Left forelimb (tissue), 1 donor: ENCODE results near the gene NOL6.

Source experiments
- DNase-seq: peaks from one replicate; pipeline ENCODE4 v3.0.0-alpha.2; 2018; ENCODE audit warnings: low spot score

NOL6 gene

DNA sequence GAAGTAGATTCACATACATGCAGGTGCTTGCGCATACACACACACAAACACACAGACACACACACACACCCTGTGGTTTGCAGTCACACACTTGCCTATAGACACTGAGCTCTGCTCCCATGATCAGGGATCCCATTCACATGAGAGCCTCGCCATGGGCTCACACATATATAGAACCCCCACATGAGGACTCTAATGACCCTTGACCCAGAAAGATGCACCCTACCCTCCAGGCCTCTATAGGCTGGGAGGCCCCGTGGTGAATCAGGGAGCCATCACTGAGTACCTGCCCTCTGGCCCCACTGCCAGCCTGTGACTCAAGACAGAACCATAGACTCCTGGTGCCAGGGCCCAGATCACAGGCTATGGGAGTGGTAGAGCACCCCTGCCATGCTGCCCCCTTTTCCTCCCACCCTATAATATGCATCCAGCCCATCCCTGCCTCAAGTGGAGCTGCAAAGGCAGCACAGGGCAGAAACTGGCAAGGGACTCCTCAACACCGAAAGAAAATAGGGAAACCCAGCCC lies 23.0 kb downstream of the NOL6 start:
- DNase-seq, result no peak

DNA sequence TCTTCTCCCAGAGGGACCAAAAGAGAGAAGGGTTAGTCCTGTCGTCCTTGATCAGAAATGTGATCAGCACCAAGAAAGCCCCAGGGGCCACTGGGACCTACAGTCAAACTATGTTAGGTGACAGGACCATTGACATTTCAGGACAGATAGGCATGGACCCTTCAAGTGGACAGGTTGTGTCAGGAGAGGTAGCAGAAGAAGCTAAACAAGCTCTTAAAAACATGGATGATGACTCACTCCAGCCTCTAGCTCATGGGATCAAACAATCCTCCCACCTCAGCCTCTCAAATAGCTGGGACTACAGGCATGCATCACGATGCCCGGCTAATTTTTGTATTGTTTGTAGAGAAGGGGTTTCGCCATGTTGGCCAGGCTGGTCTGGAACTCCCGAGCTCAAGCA lies 24.0 kb downstream of the NOL6 start:
- DNase-seq, result no peak

DNA sequence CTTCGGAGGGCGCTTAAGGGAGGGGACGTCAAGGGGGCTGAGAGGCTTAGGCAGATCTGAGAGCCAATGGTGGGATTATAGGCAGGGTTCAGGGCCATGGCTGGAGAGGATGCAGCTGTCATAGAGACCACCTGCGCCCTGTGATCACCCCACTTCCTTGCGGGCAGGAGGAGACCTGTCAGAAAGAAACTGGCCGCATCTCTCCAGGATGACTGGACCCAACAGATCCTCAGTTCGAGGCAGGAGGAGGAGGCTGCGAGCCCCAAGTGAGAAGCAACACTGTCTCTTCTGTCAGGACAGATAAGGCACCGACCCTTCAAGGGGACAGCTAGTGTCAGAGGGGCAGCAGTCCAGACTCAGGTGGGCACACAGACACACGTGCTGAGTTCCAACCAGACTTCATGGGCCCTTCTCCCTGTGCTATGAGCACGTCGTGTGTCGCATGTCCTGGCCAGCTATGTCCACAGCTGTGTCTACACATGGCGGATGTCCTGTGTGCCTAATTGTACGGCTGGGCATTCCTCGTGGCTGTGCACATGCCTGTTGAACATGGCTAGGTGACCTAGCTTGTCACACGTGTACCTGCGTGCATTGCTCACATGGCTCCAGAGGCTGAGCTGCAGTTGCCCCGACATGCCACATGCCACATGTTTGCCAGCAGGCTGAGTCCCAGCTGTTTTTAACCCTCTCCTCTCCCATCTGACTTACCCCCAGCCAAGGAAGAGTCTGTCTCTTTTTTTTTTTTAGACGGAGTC lies 25.7 kb downstream of the NOL6 start:
- no peak for DNase-seq

DNA sequence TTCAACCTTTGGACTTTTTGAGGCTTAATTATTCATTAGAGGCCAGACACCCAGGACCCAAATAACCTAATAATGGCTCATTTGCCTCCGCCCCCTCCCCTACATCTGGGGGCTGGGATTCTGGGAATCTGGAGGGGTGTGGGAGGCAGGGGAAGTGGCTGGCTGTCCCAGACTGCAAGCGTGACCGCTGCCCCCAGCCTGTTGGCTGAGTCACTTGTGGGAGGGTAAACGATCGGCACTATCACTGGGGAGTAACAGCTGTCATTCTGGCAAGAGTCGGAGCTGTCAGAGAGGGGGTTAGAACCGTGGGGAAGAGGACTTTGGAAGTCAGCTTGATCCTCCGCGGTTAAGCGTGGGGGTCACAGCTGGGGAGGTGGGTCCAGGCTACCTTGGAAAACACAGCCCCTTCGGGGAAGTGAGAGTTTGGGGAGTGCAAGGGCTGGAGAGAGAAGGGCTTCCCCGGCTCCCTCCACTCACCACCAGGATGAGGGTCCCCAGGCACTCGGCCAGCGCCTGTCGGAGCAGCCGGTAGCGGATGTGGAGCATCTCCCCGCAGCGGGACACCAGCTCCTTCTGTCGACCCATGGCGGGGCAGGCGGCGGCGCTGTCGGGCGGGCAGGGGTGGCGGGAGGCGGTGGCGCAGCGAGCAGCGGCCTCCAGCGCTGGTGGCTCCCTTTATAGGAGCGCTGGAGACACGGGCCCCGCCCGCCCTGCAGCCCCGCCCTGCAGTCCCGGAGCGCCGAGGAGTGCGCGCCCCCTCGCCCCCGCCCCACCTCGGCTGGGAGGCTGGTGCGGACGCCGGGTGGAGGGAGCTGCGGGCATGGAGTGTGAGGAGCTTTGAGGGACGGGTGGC lies 26.6 kb downstream of the NOL6 start, which contains the start of gene AQP3:
Gene AQP3 (minus strand): TSS at position 648 of the 853 bp plus-strand sequence. CDS start 63 bp downstream, at position 585.
- peak; percentile 80 for DNase-seq

DNA sequence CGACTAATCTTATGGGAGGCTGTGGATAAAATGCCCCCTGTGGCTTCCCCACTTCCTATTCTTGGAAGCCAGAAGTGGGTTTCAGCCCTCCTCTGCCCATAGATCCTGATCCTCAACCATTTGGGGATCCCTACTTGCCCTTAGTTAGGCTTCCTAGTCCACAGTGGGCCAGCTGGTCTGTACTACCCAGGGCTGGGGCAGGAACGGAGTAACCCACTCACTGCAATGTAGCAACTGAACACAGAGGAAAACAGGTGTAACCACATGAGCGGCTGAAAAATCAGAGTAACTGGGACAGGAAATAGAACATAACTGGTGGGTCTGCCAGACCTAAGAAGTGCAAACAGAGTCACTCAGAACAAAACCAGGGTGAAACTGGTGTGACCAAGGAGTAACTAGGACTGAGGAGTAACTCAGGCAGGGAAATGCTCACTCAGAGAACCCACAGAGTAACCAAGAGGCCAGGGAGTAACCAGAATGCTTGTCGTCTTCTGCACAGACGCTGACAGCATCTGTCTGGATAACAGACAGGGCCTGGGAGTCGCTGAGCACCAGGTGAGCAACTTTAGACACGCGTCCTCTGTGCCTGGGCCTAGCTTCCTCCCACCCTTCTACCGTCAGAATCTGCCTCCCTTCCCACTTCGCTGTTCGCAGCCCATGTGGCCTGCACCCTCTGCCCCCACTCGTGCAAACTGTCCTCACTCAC lies 27.3 kb downstream of the NOL6 start:
- no peak for DNase-seq

DNA sequence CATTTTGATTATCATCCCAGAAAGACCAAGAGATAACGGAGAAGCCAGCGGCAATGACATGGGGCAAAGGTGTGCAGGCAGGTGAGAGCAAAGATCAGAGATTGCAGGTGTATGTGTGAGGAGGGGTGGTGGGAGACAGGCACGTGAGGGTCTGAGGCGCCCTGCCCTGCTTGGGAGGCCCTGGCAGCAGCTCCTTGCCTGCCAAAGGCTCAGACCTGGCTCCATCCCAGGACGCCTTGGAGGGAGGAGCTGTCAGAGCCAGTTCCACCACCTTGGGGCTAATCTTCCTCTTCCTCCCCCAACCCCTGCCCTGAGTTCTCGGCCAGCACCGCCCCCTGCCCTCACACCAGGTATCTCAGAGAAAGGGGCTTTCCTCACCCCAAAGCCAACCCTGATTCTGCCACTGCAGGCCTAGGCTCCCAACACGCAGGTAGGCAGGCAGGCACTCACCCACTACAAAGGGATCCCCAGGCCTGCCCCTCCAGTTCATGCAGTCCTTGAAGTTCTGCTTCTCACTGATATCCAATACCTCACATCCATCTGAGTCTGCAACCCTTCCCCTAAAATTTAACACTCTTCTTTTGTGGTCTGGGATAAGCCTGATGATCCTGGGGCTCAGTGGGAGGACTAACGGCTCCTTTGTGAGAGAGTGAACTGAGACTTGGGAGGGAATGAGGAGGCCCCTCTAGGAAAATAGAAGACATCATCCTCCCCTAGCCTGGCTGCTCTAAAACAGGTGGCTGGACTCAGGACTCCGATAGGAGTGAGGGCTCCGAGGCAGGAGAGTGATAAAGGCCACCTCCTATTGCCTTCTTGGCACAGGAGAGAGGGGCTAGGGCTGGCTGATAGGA lies 28.1 kb downstream of the NOL6 start:
- no peak for DNase-seq

DNA sequence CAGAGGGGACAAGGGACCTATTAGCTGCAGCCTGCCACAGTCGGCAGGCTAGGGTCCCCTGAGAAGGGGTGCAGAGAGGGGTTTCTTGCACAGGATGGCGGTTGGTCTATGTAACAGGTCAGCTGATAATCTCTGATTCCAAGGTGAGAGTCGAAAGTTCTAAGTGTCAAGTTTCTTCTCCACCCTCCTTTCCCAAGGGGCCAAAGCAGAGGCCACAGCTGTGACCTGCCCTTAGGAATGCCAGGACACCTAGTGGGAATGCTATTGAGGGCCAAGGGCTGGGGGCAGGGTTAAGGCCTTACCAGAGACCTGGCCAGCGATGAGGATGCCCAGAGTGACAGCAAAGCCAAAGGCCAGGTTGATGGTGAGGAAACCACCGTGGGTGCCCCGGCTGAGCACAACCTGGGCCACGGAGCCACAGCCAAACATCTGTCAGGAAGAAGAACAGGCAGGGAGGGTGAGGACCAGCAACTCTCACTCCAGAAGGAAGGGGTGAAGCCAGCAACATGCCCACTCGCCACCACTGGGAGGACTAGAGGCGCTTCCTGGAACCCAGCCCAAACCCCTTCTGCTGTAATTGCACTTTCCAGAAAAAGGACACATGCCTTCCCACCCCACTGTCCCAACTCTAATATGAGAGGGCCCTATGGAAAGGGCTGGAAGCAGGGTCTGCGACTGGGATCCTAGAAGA lies 30.1 kb downstream of the NOL6 start:
- no peak for DNase-seq

DNA sequence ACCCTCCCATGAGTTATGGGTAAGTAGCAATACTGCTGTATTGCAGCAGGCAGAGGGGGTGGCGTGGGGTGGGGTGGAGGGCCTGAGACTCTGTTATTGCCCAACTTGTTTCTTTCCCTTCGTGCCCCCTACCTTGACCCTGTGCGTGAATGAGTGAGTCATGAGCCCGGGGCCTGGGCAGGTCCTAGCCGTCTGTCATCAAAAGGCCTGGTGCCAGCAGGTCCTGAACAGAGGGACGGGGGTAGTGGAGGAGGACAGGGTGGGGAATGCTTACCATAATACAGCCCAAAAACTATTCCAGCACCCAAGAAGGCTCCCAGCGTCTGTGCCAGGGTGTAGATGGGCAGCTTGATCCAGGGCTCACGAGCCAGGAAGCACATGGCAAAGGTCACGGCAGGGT lies 30.7 kb downstream of the NOL6 start:
- DNase-seq, result no peak

DNA sequence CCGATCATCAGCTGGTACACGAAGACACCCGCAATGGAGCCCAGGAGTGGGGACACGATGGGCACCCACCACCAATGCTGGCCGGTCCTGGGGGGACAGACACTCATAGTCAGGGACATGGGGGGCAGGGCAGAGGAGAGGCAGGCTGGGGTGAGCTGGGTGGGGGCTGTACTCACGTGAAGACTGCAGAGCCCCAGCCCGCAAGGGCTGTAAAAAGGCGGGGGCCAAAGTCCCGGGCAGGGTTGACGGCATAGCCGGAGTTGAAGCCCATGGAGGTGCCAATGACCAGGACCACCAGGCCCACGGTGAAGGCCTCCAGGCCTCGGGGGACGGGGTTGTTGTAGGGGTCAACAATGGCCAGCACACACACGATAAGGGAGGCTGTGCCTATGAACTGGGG lies 31.6 kb downstream of the NOL6 start:
- DNase-seq, result no peak

DNA sequence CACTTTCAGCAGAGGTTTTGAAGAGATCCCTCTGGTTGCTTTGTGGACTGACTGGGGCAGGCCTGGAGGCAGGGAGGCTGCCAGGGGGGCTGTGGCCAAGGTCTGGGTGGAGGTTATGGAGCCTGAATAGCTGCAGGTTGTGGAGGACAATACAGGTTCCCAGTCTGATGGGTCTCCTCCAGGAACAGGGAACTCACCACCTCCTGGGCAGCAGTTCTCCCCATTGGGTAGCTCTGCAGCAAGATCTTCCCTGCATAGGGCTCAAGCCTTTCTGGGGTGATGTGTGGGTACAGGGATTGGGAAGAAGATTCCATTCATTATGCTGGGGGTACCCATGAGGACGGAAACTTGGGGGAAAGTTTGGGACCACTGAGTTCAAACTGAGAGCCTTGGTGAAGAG lies 33.1 kb downstream of the NOL6 start:
- no peak for DNase-seq

DNA sequence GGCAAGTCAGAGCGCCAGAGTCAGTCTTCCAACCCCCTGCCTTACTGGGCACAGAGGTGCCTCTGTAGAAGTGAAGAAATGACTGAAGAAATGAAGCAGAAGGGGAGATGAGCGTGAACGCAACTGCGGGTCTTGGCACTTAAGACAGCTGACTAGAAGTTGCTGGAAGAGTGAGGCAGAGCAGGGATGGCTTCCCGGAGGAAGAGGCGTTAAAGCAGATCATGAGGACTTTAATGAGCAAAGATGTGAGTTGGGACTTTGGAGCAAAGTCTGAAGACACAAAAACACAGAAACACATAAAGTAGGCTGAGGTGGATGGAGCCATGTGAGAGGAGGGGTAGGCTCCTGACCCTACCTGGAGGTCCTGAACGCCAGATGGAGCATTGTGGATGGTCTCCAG lies 33.5 kb downstream of the NOL6 start:
- DNase-seq, result no peak

DNA sequence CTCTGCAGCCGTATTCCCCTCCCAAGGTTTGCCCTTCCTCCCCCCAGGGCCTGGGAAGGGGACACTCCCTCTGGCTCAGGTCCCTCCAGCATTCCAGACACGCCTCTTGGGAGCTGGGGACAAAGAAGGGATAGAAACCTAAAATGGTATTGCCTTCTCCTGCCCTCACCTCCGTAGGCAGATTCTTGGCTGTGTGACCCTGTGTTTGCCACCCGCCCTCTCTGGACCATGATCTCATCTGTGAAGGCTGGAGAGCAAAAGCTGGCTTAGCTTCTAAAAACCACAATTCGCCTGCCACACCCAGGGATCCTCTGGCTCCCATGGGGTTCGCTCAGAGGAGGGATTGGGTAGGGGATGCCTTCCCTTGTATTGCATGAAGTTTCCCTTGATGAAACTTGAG lies 34.0 kb downstream of the NOL6 start:
- no peak for DNase-seq

DNA sequence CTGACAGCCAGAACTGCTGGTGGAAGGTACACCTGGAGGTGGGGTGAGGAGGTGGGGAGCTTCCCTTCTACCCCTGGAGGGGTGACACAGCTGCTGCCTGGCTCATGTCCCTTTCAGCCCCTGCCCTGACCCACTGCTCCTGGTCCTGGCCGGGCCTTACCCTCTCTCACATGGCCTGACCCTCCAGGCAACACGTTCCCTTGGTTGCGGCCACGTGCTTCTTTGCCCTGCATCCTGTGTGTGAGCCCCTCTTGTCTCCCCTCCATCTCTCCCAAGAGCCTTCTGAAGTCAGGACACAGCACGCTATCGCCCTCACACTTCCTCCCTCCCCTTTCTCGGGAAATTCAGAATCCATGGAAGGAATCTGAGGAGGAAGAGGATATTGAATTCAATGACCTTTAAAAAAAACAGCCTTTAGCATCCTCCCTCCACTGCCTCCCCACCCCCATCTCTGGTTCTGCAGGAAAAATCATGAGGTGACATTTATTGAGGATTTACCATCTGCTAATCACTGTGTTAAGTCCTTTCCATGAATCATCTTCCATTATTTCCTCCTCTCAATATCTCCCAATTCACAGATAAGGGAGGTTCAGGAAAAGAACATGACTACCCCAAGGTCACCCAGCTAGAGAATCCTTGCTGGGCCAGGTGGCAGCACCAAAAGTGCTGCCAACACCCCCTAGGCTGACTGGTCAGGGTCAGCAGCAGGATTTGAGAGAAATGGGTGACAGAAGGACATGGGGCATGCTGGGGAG lies 34.6 kb downstream of the NOL6 start:
- DNase-seq, result no peak

DNA sequence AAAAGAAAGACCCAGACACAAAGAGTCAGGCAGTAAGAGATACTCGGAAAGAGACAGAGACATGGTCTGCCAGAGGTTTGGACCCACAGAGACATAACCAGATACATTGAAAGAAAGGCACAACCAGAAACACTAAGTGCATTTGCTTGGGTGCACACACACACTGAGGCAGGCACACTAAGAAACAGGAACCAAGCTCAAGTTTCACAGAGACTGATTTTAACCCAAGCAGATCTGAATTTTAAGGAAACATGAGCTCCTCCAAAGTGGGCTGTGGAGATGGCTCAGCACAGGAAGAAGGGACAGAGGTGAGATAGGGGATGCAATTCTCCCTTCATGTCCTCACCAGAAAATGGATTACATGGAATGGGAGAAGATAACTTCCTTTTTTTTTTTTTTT lies 35.8 kb downstream of the NOL6 start:
- DNase-seq, result no peak

DNA sequence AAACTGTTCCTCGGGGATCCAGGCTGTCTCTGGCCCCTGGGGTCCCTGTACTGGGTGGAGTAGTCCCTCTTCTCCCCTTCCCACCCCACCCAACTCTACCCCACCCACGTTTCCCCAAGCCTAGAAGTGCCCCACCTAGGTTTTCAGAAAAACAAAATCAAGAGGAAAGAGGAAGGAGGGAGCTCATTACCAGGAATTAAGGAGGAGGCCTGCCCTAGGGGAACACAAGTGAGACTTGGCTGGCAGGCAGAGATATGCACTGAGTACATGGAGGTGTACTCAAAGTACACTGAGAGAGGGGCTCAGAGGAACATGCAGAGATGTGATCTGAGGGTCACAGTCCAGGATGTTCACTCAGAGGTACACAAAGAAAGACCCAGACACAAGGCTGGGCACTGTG lies 36.5 kb downstream of the NOL6 start:
- no peak for DNase-seq

DNA sequence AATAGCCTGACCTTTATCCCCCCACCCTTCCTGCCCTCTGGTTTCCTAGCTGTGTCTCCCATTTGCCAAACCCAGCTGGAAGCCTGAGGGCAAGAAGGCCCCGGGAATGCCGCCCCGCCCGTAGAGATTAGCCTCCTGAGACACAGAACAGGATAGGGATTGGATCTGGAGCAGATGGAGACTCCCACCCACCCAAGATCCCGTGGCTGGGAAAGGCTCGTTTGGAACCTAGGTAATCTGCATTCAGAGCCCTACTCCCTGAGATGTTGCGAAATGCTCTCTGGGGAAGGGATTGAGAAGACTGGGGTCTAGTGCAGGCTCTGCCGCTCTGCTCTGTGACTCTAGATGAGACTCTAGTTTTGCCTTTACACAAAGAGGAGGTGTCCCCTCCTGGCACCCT lies 37.3 kb downstream of the NOL6 start:
- no peak for DNase-seq

DNA sequence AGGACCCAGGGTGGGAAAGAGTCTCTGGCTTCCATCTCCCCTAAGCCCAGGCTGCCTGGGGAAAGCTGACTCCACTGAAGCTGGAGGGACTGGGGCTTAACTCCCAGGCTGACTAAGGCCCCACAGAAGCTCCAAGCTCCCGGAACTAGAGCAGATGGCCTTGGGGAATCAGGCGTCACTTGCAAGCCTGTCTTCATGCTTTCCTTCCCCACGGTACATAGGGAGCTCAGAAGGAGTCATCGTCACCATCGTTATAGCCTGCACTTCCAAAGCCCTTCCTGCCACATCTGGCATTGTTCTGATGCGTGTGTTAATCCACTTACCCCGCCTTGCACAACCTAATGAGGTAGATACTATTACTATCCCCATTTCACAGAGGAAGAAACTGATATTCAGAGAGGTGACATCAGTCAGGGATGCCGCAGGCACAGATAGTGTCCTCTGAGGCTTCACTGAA lies 37.9 kb downstream of the NOL6 start:
- no peak for DNase-seq

DNA sequence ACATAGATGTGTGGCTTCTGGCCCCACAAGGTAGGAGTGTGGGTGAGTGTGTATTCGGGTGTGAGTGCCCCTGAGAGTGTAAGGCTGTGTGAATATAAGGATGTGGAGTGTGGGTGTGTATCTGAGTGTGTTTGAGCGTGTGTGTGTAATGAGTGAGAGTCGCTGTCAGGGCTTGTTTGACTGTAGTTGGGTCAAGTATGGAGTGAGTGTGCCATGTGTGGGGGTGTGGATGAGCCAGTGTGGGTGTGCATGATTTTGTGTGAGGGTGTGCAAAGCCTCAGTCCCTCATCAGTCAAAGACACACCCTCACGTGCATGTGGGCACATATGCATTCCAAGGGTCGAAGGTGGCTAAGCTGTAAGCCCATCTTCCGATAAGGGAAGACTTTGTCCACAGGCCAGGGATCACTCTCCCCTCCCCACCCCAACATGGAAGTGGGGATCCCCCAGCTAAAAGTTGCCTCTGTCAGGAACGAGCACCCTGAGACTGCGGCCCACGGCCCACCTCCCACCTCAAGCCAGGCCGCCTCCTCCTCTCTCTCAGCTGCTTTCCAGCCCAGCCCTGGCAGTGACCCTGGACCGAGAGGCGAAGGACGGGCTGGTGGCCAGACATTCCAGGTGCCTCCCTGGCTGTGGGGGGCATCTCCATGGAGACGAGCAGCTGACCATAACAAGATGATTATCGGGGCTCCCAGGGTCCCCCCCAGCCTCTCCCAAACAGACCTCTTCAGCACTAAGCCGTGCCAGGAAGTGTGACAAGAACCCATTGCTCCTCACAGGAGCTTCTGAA lies 39.2 kb downstream of the NOL6 start:
- no peak for DNase-seq

DNA sequence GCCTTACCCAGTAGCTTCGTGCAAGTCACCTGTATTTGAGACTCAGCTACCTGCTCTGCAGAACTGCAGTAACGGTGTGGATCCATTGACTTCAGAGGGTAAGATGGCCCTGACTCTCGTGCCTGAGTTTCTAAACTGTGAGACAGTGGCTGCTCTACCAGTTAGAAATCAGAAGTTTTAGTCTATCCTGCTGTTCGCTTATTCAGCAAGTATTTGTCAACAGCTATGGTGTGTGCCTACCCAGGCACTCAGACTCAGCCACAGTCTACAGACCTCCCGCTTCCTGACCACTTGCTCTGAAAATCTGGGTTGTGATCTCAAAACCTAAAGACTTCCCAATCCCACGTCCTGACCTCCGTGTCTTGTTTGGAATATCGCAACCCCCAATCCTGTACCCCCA lies 39.9 kb downstream of the NOL6 start:
- DNase-seq, result no peak
